Stimulated activated CD8-positive, alpha-beta memory T cell treated with anti-CD3 and anti-CD28 coated beads, Interleukin-12 subunit alpha, Interleukin-12 subunit beta, amount 100 ng/mL, for 4 hours (primary cell): ENCODE measurements around the gene GLCE.

Source experiments
- DNase-seq: peaks from one replicate; pipeline ENCODE4 v3.0.0-alpha.2; 2020; ENCODE audit warnings: low read depth

Gene GLCE

GRCh38 chr15:69160141-69160993 lies at the start of gene GLCE:
GLCE (plus strand) TSS chr15:69160635; CDS start chr15:69255807, 95,172 bp downstream.
- DNase-seq = peak; percentile 88

GRCh38 chr15:69114331-69114928 lies 46.0 kb upstream of the GLCE start:
- no peak for DNase-seq

- no peak for DNase-seq
Measured at GRCh38 chr15:69115031-69115430, 45.4 kb upstream of the GLCE start.

GRCh38 chr15:69116391-69116790 lies 44.0 kb upstream of the GLCE start:
- DNase-seq = no peak

- no peak for DNase-seq
Measured at GRCh38 chr15:69117431-69117871, 43.0 kb upstream of the GLCE start.

- DNase-seq = no peak
Measured at GRCh38 chr15:69118089-69118488, 42.3 kb upstream of the GLCE start.

- no peak for DNase-seq
Measured at GRCh38 chr15:69119001-69119400, 41.4 kb upstream of the GLCE start.

GRCh38 chr15:69119683-69120395 lies 40.6 kb upstream of the GLCE start:
- no peak for DNase-seq

GRCh38 chr15:69120732-69121131 lies 39.7 kb upstream of the GLCE start:
- no peak for DNase-seq

- DNase-seq = no peak
Measured at GRCh38 chr15:69121198-69121828, 39.1 kb upstream of the GLCE start.

- no peak for DNase-seq
Measured at GRCh38 chr15:69125236-69125635, 35.2 kb upstream of the GLCE start.

- DNase-seq = no peak
Measured at GRCh38 chr15:69126054-69126469, 34.4 kb upstream of the GLCE start.

GRCh38 chr15:69127306-69127705 lies 33.1 kb upstream of the GLCE start:
- DNase-seq = no peak

- no peak for DNase-seq
Measured at GRCh38 chr15:69128667-69129311, 31.6 kb upstream of the GLCE start.

GRCh38 chr15:69131362-69132220 lies 28.8 kb upstream of the GLCE start:
- no peak for DNase-seq

GRCh38 chr15:69132430-69132829 lies 28.0 kb upstream of the GLCE start:
- no peak for DNase-seq

- no peak for DNase-seq
Measured at GRCh38 chr15:69132977-69133861, 27.2 kb upstream of the GLCE start.

- DNase-seq = no peak
Measured at GRCh38 chr15:69133862-69134519, 26.4 kb upstream of the GLCE start.

GRCh38 chr15:69134791-69135190 lies 25.6 kb upstream of the GLCE start:
- no peak for DNase-seq
